Breast epithelium (tissue), 3 donors: ENCODE results near the gene MGAM2.

Source experiments
- CTCF ChIP-seq, 3 donors: fragments of 450-650 bp; IDR thresholded peaks; one replicate each; pipeline ENCODE4 v1.5.1; 2016 to 2017; ENCODE audit warnings: antibody characterized with exemption in 3 of 3, mild to moderate bottlenecking in 3 of 3, moderate library complexity in 3 of 3
- POLR2A ChIP-seq: fragments of 450-650 bp; IDR thresholded peaks from one replicate; pipeline ENCODE4 v1.6.1; 2016; ENCODE audit warnings: antibody characterized with exemption, mild to moderate bottlenecking, moderate library complexity
- POLR2AphosphoS5 ChIP-seq, 3 donors: sonication (generic); formaldehyde crosslinking; IDR thresholded peaks; one replicate each; pipeline ENCODE4 v1.6.1; 2017; ENCODE audit warnings: antibody characterized with exemption in 3 of 3

DNA sequence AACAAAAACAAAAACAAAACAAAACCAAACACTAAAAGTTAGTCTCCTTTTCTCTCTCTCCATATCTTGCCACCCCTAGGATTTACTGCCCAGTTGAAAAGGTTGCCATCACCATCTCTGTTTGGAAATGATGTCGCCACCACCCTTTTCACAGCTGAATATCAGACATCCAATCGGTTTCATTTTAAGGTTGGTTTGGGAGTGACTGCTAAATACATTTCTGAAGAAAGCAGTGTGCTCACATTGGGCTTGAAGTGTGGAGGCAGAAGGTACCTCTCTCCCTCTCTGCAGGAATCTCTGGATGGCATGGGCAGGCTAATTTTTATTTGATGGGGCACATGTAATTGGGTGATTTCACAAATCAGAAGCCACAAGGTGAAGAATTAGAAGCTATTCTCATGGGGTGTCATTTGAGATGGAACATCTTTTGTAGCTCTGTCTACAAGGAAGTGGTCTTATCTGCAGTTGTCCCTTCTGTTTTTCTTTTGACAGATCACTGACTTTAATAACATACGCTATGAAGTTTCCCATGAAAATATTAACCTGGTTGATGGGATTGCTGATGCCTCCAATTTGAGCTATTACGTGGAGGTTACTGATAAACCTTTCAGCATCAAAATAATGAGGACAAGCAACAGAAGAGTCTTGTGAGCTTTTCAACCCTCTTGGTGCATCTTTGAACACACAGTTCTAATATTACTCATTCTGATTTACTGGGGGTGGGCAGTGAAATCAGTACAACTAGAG lies 20.1 kb downstream of the MGAM2 start:
- TF ChIP-seq CTCF (IDR thresholded peaks at IDR 0.05) (no peak), POLR2AphosphoS5 (IDR thresholded peaks at IDR 0.05) (no peak), POLR2A (no peak)
